AG20443 (cell line): ENCODE results near the gene GOLGA8G.
"Not testable (repeated sequence)": the region's sequence is repeated elsewhere in the genome, so short reads cannot be mapped to it uniquely, and the experiment has no call there.

Experiments
- DNase-seq: peaks from one replicate; pipeline ENCODE4 v3.0.0; 2012; ENCODE audit warnings: low spot score, mixed read lengths

The GOLGA8G gene

GRCh38 chr15:28532954-28533353 lies at the start of gene GOLGA8G:
Gene GOLGA8G (minus strand): TSS chr15:28532971. CDS start chr15:28532909, 62 bp downstream.
- not testable (repeated sequence) for DNase-seq

- DNase-seq = not testable (repeated sequence)
Observed at GRCh38 chr15:28573351-28573750, 40.6 kb upstream of the GOLGA8G start.

GRCh38 chr15:28553268-28553667 lies 20.5 kb upstream of the GOLGA8G start, which contains the start of gene GOLGA6L25:
Gene GOLGA6L25 (plus strand): TSS chr15:28553568. CDS start chr15:28553629, 61 bp downstream.
- DNase-seq = not testable (repeated sequence)

- DNase-seq = not testable (repeated sequence)
Observed at GRCh38 chr15:28515208-28515607, 17.6 kb downstream of the GOLGA8G start.

- DNase-seq = not testable (repeated sequence)
Observed at GRCh38 chr15:28514128-28514527, 18.6 kb downstream of the GOLGA8G start.

- DNase-seq = not testable (repeated sequence)
Observed at GRCh38 chr15:28508217-28508889, 24.4 kb downstream of the GOLGA8G start.

- DNase-seq = not testable (repeated sequence)
Observed at GRCh38 chr15:28481340-28481739, 51.4 kb downstream of the GOLGA8G start.
